Superior temporal gyrus (tissue), 1 donor: Measurements from ENCODE around the gene SRP72.
"Not testable (repeated sequence)": the region's sequence is repeated elsewhere in the genome, so short reads cannot be mapped to it uniquely, and the experiment has no call there.

ENCODE experiments used
- DNase-seq: peaks from one replicate; pipeline ENCODE4 v3.0.0-alpha.2; 2016; ENCODE audit errors: extremely low spot score

Gene SRP72

GRCh38 chr4:56465599-56466295, 1.7 kb upstream of the SRP72 start:
- no peak for DNase-seq

DNA sequence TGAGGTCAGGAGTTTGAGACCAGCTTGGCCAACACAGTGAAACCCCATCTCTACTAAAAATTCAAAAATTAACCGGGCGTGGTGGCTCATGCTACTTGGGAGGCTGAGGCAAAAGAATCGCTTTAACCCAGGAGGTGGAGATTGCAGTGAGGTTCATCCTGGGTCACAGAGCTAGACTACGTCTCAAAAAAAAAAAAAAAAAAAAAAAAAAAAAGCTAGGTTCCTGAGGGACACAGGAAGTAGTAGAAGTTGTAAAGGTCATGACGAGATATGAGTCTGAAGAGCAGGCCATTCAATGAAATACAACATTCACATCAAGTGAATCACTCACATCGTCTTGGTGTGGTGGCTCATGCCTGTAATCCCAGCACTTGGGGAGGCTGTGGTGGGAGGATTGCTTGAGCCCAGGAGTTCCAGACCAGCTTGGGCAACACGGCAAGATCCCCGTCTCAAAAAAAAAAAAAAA, 1.1 kb upstream of the SRP72 start:
- not testable (repeated sequence) for DNase-seq

GRCh38 chr4:56466910-56467283, 520 bp upstream of the SRP72 start:
- DNase-seq: no peak

GRCh38 chr4:56468097-56468422, 643 bp downstream of the SRP72 start:
- DNase-seq: peak; percentile 63

DNA sequence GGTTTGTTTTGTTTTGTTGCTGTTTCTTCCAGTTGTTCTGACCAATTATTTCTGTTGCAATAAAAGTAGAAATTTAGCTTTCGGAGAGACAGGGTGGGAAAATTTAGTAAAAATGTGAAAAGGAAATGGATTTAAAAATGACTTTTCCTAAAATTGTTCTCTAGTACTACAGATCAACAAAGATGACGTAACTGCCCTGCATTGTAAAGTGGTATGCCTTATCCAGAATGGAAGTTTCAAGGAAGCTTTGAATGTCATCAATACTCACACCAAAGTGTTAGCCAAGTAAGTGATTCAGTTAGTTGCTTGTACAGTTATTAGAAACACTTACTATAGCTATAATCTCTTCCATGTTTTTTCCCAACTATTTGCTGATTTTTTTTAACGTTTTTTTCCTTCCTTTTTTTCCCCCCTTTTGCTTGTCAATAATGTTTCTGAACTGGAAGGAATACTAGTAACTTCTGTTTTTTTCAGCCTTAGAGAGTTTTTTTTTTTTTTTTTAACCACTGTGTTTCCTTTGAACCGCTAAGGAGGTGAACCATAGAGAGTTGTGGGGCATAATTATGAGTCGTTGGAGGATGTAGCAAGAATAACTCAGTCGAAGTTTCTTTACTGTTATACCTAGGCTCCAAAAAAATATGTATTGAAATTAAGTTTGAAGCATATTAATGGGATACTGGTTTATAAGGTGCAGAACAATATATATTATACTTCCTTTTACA, 2.2 kb downstream of the SRP72 start:
- no peak for DNase-seq

DNA sequence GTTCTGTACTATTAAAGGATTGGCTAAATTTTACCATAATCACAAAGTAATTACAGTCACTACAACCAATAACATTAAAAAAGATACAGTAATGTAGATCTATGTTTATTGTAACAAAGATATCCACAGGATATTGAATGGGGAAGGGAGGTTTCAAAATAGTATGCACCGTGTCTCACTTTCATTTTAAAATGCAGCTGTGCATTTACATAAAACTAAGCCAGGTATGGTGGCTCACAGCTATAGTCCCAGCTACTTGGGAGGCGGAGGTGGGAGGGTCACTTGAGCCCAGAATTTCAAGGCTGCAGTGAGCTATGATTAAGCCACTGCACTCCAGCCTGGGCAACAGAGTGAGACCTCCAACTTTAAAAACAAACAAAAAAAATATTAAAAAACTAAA, 8.5 kb downstream of the SRP72 start:
- DNase-seq: no peak

DNA sequence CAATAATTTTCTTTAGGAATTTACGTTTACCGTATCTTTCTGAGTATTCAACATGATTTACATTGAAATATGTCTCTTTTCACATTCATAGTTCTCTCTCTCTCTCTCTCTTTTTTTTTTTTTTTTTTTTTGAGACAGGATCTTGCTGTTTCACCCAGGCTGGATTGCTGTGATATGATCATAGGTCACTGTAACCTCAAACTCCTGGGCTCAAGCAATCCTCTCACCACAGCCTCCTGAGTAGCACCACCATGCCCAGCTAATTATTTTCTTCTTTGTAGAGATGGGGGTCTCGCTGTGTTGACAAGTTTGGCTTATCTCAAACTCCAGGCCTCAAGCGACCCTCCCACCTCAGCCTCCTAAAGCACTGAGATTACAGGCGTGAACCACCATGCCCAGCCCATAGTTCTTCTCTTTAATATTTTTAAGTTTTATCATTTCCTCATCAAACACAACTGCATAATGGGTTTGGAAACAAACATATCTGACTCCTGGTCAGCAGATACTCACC, 9.8 kb downstream of the SRP72 start:
- DNase-seq: no peak

DNA sequence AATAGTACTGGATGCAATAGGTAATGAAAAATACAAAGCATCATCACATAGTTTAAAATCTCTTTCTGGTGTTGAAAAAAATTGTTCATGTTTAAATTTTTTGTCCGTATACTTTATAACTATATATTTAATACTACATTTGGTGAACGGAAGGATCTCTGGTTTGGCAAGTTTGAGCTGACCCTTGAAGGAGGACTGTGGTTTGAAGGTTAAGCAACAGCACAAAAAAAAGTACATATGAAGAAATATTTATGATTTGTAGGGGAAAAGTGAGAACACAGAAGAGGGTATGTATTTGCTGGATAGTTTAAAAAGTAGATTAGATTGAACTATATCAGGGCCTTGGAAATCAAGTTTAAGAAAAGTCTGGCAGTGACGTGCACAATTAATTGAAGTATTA, 13.3 kb downstream of the SRP72 start:
- no peak for DNase-seq

DNA sequence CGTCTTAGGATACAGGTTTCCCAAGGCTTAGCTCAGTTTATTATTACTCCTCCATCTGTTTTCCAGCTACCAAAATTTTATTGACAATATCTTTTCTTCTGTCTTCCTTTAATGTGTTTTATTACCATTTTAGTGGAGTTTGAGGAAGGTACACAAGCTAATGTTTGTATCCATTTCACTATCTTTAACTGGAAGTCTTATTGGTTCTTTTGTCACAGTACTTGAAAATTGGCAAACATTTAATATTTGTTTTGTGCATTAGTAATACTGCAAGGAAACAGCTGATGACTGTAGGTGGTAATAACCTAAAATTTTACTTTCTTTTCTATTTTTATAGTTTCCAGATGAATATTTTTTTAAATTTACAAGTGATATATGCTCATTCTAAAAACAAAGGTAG, 28.8 kb downstream of the SRP72 start:
- no peak for DNase-seq

DNA sequence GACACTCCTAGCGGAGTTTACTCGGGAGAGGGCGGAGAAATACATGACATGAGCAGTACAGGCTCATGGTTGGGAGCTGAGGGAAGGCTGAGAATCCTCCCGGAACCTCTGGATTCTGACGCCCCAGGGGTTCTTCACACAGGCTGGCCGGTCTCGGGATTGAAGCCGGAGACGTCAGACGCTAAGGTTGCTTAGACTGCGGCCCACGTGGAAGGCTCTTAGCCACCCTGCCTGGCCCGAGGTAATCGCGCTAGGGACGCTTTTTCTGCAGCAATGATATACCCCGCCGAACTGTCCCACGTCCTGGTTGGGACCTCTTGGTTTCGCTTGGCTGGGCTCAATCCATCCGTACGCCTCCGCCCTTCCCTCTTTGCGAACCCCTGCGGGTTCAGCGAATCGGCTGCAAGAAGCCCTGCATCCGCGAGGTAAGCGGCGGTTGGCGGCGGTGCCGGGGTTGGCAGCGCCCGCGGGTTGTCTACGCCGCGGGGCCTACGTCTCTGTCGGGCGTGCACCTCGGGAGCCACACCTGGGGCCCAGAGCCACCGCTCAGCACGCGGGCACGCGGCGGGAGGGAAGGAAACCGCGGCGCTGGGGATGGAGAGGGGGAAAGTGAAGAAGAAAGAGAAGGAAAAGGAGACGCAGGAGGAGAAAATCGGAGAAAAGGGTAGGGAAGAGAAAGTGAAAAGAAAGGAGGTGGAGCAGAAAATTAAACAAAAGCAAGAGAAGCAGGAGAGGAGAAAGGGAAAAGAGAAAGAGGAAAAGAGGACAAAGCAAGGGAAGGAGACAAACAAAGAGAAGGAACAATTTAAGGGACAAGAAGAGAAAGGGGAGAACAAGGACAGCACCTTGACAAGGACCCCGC, 38.1 kb downstream of the SRP72 start, which contains the start of gene ARL9:
ARL9 (plus strand) TSS at position 523 of the 862 bp plus-strand sequence; CDS start at position 595, 72 bp downstream.
- DNase-seq: no peak

GRCh38 chr4:56511098-56511497, 43.7 kb downstream of the SRP72 start:
- DNase-seq: no peak

DNA sequence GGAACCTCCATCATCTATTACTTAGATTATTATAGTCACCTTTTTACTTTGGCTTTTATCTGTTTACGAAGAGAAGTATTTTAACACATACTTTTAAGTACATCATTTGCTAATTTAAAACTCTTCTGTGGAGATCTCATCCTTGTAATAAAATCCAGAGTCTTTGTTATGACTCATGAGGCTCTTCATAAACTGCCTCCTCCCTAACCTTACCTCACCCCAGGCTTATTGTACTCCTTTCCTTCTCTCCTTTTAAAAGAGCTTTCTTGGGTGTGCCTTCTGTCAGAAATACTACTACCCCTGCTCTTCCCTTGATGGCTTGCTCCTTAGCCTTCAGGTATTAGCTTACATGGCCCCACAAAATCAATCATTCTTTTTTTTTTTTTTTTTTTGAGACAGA, 44.7 kb downstream of the SRP72 start:
- DNase-seq: no peak

DNA sequence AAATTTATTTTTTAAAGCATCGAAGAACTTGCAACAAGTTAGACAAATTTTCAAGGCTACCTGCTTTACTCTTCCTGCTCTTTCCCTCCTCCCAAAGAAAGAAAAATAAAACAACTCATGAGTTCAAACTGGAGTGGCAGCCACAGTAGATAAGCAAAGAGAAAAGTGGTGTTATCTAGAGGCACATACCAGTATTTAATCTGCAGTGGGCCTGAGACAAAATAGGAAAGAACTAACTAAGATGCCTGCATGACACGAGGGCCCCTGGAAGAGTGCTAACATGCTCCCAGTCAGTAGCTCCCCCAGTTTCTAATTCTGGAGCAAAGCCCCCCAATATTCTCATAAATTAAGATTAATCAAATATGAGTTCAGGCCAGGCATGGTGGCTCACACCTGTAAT, 46.1 kb downstream of the SRP72 start:
- DNase-seq: no peak

DNA sequence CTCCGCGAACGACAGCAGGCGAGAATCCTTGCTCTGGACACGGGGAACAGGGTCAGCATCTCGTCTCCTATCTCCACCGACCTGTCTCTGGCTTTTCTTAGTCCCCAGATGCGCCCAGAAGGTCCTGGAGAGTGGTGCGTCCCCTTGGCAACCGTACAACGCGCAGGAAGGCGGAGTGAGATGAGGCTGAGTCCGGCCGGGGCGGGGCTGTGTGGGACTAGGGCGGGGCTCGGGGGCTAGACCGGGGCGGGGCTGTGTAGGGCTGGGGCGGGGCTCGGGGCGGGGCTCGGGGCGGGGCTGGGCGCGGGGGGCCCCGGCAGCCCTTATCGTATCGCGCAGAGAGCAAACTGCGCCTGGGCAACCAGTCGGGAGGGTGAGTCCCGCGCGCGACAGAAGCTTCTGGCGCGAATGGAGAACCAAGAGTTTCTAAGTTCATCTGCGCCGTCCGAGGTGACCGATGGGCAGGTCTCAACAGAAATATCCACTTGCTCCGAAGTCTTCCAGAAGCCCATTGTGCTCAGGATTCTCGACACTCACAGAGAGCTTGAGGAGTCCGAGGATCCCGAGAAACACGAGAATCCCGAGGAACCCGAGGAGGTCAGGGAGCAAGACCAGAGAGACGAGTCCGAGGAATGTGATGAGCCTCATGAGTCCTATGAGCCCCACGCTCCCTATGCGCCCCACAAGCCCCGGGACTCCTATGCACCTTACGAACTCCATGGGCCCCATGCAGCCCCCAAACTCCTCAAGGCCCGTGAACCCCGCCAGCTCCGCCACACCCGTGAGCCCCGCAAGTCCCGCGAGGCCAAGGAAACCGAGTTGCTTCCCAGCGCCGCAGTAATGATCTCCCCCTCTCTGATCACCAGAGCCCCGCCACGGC, 63.1 kb downstream of the SRP72 start:
- peak; percentile 61 for DNase-seq

DNA sequence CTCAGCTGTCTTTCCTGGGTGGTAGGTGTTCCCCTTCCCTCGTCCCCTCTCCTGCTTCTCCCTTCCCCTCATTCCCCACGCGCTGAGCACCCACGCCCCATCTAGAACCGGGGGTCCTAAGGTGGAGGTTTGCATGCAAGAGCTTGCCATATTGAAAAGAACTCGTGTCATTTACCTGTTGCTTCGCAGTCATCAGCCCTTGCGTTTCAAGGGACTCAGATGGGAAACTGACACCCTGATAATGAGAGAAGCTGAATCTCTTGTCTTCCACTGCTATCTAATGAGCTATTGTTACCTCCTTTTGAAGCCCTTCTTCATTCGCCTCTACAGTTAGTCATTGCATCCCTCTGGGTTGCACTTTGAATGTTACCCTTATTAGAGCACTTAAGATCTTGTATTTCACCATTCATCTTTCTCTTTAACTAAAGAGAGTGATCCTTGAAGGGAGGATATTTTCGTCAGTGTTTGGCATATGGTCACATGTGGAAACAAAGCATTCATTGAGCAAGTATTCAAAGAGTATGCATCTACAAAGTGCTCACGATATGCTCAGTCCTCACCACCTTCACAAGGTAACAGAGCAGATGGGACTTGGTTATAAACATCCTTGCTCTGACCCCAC, 63.8 kb downstream of the SRP72 start:
- DNase-seq: no peak

DNA sequence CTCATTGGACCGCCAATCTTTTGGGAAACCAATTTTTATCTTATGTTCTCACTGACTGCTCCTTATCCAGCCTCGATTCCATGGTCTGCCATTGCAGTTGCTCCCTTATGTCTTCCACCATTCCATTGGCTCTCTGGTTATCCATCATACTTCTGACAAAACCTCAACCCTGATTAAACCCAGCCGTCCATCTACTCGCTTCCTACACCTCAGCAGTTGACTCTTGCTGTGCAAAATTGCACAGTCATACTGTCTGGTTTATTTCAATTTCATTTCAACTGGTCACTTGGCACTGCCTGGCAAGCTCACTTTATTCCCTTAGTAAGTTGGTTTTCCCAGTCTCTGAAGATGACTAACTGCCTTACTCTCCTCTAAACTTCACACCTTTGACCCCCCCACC, 64.4 kb downstream of the SRP72 start:
- no peak for DNase-seq

GRCh38 chr4:56532239-56532638, 64.8 kb downstream of the SRP72 start:
- DNase-seq: no peak

GRCh38 chr4:56535915-56536314, 68.5 kb downstream of the SRP72 start:
- DNase-seq: no peak

DNA sequence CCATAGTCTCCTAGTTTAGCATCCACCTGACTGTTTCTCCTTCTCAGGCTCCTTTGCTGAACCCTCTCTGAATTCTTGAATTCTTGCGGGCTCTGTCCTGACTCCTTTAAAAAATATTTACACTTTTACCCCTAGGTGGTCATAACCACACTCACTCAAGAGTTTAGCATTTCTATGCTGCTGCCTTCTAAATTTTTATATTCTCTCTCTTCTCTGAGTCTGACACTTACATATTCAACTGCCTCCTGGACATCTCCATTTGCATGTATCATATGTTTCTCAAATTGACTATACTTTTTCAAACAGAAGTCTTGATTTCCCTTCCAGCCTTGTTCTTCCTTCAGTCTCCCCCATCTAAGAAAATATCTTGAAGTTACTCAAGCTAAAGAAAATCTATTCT, 69.7 kb downstream of the SRP72 start:
- DNase-seq: no peak

GRCh38 chr4:56540826-56541225, 73.4 kb downstream of the SRP72 start:
- no peak for DNase-seq

GRCh38 chr4:56544573-56545131, 77.2 kb downstream of the SRP72 start:
- DNase-seq: peak; percentile 92
